HFF-Myc (cell line): ENCODE measurements around the gene HOOK2.

ENCODE experiments used
- DNase-seq: peaks from one replicate; pipeline ENCODE4 v3.0.0-alpha.2; 2011; ENCODE audit warnings: low read depth; ENCODE audit errors: extremely low read depth
- H3K4me3 ChIP-seq: replicated peaks from 2 replicates; pipeline ENCODE4 v1.5.1; 2011; ENCODE audit warnings: low read depth, mild to moderate bottlenecking, control low read depth, low read length
- CTCF ChIP-seq: IDR thresholded peaks from 2 replicates; pipeline ENCODE4 v1.5.1; 2012; ENCODE audit warnings: mild to moderate bottlenecking, low read depth, low read length, control low read depth; ENCODE audit errors: missing control alignments

HOOK2 gene

GRCh38 chr19:12723381-12723640, 52.0 kb downstream of the HOOK2 start:
- no peak for DNase-seq
- peak overlapping the region; percentile 74 for H3K4me3 ChIP-seq
- no peak for TF ChIP-seq CTCF

- peak; percentile 97 for DNase-seq
- no peak for TF ChIP-seq CTCF
Observed at GRCh38 chr19:12722566-12723380, 52.6 kb downstream of the HOOK2 start.

GRCh38 chr19:12721656-12722565, 53.4 kb downstream of the HOOK2 start:
- TF ChIP-seq CTCF = no peak
- H3K4me3 ChIP-seq = peak overlapping the region; percentile 74
- no peak for DNase-seq

More at GRCh38 chr19:12722566-12723380, 52.6 kb downstream of the HOOK2 start:
- peak overlapping the region; percentile 74 for H3K4me3 ChIP-seq

GRCh38 chr19:12720851-12721655, 54.3 kb downstream of the HOOK2 start:
- DNase-seq = no peak
- peak overlapping the region; percentile 74 for H3K4me3 ChIP-seq
- TF ChIP-seq CTCF = no peak

- no peak for DNase-seq
- H3K4me3 ChIP-seq = peak overlapping the region; percentile 74
- TF ChIP-seq CTCF = no peak
Observed at GRCh38 chr19:12720296-12720695, 55.1 kb downstream of the HOOK2 start.

GRCh38 chr19:12715929-12716328, 59.4 kb downstream of the HOOK2 start:
- no peak overlapping the region for H3K4me3 ChIP-seq
- DNase-seq = no peak
- TF ChIP-seq CTCF = no peak
